ENCODE results near the gene CCDC187.

Gene CCDC187

DNA sequence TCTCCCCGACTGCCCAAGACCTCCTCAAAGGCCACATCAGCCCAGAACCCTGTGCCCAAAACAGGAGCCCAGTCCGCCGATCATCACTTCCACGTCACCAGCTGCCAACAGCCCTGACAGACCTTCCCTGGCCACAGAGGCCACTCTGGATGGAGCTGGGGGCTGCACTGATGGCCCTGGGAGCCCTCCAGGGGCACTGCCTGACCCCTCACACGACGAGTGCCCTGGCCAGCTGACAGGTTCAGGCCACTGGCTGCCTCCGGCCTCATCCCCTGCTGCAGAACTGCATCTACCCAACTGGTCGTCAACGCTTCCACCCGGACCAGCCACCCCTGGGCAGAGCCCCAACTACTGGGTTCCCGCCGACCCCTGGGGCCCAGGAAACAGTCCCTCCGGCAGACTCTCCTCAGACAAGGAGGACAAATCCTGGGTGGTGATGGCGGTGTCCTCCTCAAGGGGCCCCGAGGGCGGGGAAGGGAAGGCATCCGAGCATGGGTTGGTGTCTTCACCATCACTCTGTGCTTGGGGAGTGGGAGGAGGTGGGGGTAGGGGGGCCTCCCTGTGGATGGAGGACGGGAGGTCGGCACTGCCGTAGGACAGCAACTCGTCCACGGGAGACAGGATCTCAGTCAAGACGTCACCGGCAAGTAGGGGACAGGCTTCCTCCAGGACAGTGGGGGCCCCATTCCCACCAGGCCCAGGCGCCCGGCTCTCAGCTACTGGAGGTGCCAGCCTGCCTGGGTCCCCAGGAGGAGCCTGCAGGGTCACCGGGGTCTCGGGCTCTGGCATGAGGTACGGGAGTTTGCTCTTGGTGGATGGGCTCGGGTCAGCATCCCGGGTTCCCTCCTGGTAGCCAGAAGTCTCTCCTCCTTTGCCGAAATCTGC lies 50.4 kb downstream of the CCDC187 start:
- TF ChIP-seq GATA2 (IDR thresholded peaks at IDR 0.05; ENCODE audit: low read depth, low read length) (no peak), GATA3 (IDR thresholded peaks at IDR 0.05; ENCODE audit: low read depth, low read length) (no peak)

DNA sequence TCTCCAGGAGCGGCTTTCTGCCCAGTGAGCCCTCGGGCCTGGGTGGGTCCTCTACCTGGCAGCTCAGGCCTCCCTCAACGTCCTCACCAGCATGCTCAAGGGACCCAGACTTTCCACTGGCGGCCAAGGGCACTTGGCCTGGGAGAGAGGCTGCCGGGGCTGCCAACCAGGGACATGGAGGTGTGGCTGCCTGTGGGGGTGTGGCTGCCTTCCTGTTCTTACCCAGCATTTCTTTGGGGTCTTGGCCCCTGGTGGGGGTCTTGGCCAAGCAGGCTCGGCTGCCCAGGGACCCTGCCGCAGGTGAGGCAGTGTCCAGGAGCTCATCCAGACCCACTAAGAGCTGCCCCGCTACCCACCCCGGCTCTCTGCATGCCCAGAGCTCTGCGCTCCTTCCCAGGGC lies 51.0 kb downstream of the CCDC187 start:
- no peak for TF ChIP-seq GATA2 (IDR thresholded peaks at IDR 0.05; ENCODE audit: low read depth, low read length)
- TF ChIP-seq GATA3 (IDR thresholded peaks at IDR 0.05; ENCODE audit: low read depth, low read length) = no peak

DNA sequence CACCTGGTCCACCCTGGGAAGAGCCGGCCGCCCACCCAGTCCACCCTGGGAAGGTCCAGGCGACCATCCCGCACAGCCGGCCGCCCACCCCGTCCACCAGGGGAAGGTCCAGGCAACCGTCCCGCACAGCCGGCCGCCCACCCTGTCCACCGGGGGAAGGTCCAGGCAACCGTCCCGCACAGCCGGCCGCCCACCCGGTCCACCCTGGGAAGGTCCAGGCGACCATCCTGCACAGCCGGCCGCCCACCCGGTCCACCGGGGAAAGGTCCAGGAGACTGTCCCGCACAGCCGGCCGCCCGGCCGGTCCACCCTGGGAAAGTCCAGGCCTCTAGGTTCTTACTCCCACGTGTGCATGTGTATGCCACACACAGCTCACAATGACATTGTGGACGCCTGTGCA lies 51.6 kb downstream of the CCDC187 start:
- TF ChIP-seq GATA3 (IDR thresholded peaks at IDR 0.05; ENCODE audit: low read depth, low read length) = no peak
- no peak for TF ChIP-seq GATA2 (IDR thresholded peaks at IDR 0.05; ENCODE audit: low read depth, low read length)

DNA sequence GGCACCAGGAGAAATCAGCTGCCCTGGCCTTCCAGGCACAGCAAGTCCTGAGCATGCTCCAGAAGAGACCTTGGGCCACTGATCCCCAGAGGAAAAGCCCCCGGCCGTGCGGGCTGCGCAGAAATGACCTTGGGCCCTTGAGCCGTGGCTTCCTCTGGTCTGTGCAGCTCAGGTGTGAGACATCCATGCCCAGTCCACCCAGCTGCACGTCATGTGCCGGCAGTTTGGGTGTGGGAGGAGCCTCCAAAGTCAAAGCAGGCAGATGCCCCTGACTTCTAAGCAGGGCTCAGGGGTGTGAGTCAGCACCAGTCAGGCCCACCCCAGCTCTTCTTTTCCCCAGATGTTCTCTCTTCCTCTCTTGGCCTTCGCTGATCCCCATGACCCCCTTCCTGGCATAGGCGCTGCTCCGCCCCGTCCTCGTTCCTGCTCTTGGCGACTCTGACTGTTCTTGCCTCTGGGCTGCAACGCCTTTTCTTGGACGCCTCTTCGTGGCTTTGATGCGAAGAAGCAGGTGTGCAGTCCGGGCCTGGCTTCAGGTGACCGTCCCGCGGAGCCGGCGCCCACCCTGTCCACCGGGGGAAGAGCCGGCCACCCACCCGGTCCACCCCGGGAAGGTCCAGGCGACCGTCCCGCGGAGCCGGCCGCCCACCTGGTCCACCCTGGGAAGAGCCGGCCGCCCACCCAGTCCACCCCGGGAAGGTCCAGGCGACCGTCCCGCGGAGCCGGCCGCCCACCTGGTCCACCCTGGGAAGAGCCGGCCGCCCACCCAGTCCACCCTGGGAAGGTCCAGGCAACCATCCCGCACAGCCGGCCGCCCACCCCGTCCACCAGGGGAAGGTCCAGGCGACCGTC lies 52.4 kb downstream of the CCDC187 start:
- TF ChIP-seq GATA2 (IDR thresholded peaks at IDR 0.05; ENCODE audit: low read depth, low read length) = no peak
- no peak for TF ChIP-seq GATA3 (IDR thresholded peaks at IDR 0.05; ENCODE audit: low read depth, low read length)

DNA sequence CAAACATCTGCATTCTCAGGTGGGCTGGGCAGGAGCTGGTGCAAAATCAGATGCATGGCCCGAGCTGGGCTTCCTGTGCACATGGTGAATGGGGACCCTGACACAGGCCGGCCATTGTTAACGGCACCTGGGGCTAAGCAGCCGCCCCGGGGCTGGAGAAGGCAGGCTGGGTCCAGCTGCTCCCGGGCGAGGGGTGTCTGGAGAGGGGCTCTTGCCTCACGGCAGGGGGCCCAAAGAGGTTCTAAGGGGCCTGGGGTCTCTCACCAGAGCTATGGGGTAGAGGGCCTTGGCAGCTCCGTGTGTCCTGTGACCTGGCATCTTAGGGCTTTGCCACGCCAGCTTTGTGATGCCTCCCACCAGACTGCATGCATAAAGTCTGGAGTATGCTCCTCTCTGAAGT lies 53.2 kb downstream of the CCDC187 start:
- no peak for TF ChIP-seq GATA3 (IDR thresholded peaks at IDR 0.05; ENCODE audit: low read depth, low read length)
- TF ChIP-seq GATA2 (IDR thresholded peaks at IDR 0.05; ENCODE audit: low read depth, low read length) = no peak

DNA sequence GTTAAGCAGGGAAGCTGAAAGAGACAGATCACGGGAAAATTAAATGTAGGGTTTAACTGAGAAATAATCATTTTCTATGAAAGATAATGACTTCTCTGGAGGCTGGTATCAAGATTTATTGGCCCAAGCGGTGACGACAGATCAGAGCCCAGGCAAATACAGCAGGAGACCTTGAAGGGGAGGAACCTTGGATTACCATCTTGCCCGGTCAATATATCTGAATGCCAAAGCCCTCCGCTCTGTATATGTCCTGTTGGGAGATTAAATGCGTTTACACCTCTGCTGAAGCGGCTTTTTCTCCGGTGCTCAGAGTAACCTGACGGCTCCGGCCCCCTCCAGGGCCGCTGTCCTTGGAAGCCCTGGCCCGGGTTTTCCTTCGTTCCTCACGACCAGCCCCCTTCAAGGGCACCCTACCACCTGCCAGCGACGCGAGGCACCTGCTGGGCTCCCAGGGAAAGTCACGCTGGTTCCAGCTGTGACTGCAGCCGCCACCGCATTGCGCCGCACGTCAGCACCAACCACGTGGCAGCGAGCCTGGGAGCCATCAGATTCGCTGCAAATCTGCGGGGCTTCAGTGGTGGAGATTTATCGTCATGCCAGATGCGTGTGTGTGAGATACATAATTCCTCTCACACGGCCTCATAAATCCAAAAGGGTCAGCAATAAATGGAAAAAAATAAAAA lies 53.9 kb downstream of the CCDC187 start:
- no peak for TF ChIP-seq GATA2 (IDR thresholded peaks at IDR 0.05; ENCODE audit: low read depth, low read length)
- TF ChIP-seq GATA3 (IDR thresholded peaks at IDR 0.05; ENCODE audit: low read depth, low read length) = no peak

DNA sequence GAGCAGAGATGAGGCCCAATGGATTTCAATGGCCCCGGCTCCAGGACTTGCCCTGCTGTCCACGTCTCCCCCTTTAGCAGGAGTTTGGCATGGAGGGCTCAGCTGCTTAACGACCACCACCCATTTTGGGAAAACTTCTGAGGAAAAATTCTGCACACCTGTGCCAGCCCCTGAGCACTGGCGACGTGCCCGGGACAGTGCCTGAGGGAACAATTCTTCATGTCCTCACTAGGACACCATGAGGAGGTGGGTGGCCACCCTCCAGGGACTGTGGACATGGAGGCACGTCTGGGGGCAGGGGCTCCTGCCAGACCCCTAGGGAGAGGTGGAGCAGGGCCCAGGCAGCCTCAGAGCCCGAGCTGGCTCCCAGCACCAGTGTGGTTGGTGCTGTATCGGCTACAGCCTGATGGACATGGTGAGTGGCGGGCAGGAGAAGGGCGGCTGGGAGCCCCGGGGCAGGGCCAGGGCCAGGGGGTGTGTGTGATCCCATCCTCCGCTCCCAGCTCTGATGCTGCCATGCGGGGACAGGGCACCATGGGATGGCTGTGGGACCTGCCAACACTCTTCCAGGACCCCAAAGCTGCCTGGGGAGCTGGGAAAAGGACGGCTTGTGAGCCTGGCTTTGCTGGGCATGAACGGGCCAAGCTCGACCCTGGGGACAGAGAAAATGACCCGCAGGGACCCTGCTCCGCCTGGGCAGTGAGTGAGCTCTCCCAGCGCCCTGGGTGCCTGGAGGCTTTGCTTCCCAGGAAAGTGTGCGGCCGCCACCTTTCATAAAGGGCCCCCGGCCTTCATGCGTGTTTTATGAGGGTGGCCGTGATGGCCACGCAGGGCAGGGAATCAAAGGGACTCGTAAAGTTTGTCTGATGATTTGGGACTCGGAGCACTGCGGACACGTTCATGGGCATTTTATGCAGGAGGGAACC lies 54.7 kb downstream of the CCDC187 start:
- TF ChIP-seq GATA2 (IDR thresholded peaks at IDR 0.05; ENCODE audit: low read depth, low read length) (no peak), GATA3 (IDR thresholded peaks at IDR 0.05; ENCODE audit: low read depth, low read length) (no peak)

DNA sequence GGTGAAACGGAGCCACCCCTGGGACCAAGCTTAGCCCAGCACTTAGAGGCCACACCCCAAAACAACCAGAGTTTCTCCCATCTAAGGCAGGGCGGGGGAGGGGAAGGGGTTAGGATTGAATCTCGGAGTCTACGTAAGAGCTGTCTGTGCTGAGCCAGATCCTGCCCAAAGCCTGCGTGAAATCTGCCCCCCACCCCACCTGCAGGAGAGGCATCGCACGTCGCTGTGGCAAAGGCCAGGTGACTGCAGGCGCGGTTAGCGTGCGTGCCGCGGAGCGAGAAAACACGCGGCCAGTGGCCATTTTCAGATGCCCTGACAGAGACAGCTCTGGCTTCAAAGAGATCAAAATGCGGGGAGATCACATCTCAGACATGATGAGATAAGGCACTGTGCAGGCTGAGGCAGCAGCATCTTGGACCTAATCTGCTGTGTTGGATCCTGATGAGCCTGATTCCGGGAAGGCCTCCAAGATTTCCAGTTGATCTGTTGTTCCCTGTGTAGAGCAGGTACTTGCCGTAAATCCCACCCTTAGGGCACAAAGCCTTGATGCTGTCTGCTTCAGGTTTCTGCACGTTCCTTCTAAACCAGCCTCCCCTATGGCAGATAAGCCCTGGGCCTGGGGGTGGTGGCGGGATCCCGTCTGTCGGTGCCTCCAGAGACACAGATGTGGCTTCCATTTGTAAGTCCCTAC lies 55.8 kb downstream of the CCDC187 start:
- TF ChIP-seq GATA2 (IDR thresholded peaks at IDR 0.05; ENCODE audit: low read depth, low read length) = peak; percentile 75
- TF ChIP-seq GATA3 (IDR thresholded peaks at IDR 0.05; ENCODE audit: low read depth, low read length) = no peak

DNA sequence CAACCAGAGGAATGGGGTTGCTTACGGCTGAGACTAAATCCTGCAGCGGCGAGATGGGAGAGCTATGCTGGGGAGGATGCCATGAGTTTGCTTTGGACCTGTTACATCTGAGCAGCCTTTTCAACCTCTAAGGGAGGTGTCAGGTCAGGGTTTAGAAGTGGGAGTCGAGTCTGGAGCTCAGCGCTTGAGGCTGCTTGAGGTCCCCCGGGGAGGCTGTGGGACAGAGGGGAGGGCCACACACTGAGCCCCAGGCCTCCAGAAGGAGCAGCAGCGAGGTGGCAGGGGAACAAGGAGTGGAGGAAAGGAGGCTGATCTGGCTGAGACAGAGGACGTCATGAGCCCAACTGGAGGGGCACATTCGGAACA lies 56.4 kb downstream of the CCDC187 start:
- no peak for TF ChIP-seq GATA3 (IDR thresholded peaks at IDR 0.05; ENCODE audit: low read depth, low read length)
- no peak for TF ChIP-seq GATA2 (IDR thresholded peaks at IDR 0.05; ENCODE audit: low read depth, low read length)

DNA sequence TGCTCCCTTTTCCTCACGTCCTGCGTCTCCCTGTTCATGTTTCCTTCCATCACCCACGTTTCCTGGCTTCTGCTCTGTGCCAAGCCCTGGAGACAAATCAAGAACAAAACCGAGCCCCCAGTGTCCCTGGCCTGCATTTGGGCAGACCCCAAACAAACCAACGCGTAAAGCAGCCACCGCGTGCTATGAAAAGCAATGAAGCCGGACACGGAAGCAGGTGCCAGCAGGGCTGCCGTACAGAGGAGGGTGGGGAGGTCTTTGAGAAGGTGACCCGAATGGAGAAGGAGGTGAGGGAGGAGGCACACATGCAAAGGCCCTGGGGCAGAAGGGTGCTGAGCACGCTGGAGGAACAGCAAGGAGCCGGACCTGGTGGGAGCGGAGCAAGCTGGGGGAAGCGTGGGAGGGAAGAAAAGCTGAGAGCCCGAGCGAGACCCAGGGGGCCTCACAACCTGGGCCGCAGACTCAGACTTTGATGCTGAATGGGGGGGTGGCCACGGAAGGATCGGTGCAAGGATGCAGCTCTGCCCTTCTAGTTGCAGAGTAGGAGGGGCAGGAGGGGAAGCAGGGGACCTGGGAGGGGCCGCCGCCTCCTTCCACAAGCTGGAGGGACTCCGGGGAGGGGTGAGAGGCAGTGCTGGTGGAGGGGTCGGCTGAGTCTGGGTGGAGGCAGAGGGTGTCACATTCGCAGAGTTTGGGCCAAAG lies 56.9 kb downstream of the CCDC187 start:
- no peak for TF ChIP-seq GATA3 (IDR thresholded peaks at IDR 0.05; ENCODE audit: low read depth, low read length)
- no peak for TF ChIP-seq GATA2 (IDR thresholded peaks at IDR 0.05; ENCODE audit: low read depth, low read length)

DNA sequence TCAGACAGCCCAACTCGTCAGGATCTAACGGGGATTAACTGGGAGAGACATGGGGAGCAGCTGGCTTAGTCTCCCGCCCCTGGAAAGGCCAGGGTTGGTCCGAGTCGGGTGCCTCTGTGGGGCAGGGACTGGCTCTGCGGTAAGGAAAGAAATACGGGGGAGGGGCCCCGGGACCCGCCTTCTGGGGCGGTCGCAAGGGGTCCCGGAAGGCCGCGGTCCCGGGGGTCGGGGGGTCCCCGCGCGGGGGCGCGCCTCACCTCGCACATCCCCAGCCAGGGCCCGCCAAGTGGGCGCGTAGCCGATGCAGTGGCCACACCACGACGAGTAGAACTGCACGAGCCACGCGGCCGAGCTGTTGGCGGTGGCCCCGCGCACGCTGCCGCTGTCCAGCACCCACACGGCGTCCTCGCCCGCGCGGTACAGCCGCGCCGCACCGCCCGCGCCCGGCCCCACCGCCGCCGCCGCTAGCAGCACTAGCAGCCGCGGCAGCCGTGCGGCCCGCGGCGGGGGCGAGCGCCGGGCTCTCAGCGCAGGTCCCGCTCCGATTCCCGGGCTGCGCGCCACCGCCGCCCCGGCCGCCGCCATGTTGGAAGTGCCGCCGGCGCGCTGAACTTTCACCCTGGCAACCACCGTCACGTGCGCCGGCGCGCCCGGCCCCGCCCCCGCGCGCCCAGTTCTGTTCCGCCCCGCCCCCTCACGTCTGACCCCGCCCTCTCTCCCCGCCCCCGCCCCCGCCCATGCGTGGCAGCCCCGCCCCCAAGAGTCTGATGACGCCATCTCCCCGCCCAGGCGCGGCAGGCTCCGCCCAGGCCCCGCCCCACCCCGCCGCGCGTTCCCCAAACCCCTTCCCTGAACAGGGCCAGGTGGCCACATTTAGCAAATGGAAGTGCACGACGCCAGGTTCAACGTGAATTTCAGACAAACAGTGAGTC lies 58.4 kb downstream of the CCDC187 start, which contains the start of gene QSOX2:
QSOX2 (minus strand) TSS at position 594 of the 932 bp plus-strand sequence; CDS start at position 585, 9 bp downstream.
- TF ChIP-seq GATA3 (IDR thresholded peaks at IDR 0.05; ENCODE audit: low read depth, low read length) = no peak
- no peak for TF ChIP-seq GATA2 (IDR thresholded peaks at IDR 0.05; ENCODE audit: low read depth, low read length)
